Cardiac fibroblast (primary cell): ENCODE data around the gene TEF.
"Not testable (repeated sequence)": the region's sequence is repeated elsewhere in the genome, so short reads cannot be mapped to it uniquely, and the experiment has no call there.

Experiments
- DNase-seq, 2 donors: peaks; one replicate each; pipeline versions ENCODE4 v3.0.0 to v3.0.0-alpha.2; 2010; ENCODE audit warnings: low read depth in 2 of 2
- H3K4me3 ChIP-seq, 2 donors: replicated peaks in 1 of 2; 1 replicate in 1 of 2; 2 replicates in 1 of 2; pipeline ENCODE4 v1.5.1; 2011; ENCODE audit warnings: low read depth in 2 of 2, low read length in 2 of 2, mild to moderate bottlenecking in 2 of 2, moderate library complexity in 1 of 2
- CTCF ChIP-seq: IDR thresholded peaks from one replicate; pipeline ENCODE4 v1.5.1; 2011; ENCODE audit warnings: low read depth, mild to moderate bottlenecking, low read length, inconsistent platforms

Gene TEF

GRCh38 chr22:41429951-41430332, 48.2 kb downstream of the TEF start:
- DNase-seq, result no peak
- TF ChIP-seq CTCF, result no peak
- H3K4me3 ChIP-seq, result no peak overlapping the region

- DNase-seq, result no peak
- H3K4me3 ChIP-seq, result no peak overlapping the region
- no peak for TF ChIP-seq CTCF
Observed at GRCh38 chr22:41431656-41432055, 49.9 kb downstream of the TEF start.

GRCh38 chr22:41433480-41433879, 51.7 kb downstream of the TEF start:
- H3K4me3 ChIP-seq, result not testable (repeated sequence)

GRCh38 chr22:41434361-41435003, 52.7 kb downstream of the TEF start:
- not testable (repeated sequence) for DNase-seq, H3K4me3 ChIP-seq

More at GRCh38 chr22:41433480-41433879, 51.7 kb downstream of the TEF start:
- DNase-seq, result peak; percentile 41 to 62

GRCh38 chr22:41435560-41435959, 53.8 kb downstream of the TEF start:
- no peak for TF ChIP-seq CTCF
- H3K4me3 ChIP-seq, result no peak overlapping the region
- DNase-seq, result no peak

- H3K4me3 ChIP-seq, result no peak overlapping the region
- no peak for TF ChIP-seq CTCF
- DNase-seq, result no peak
Observed at GRCh38 chr22:41436322-41437113, 54.8 kb downstream of the TEF start.

- DNase-seq, result no peak
Observed at GRCh38 chr22:41437198-41437597, 55.5 kb downstream of the TEF start.

GRCh38 chr22:41440511-41440910, 58.8 kb downstream of the TEF start:
- not testable (repeated sequence) for H3K4me3 ChIP-seq, DNase-seq

More at GRCh38 chr22:41437198-41437597, 55.5 kb downstream of the TEF start:
- no peak overlapping the region for H3K4me3 ChIP-seq
- TF ChIP-seq CTCF, result no peak
